DND-41 (cell line): ENCODE measurements around the gene ENO4.

Experiments
- EZH2 ChIP-seq: IDR thresholded peaks from 3 replicates; pipeline ENCODE4 v1.6.1; 2012; ENCODE audit warnings: borderline replicate concordance, low read depth, mild to moderate bottlenecking, moderate library complexity, low read length, inconsistent platforms; ENCODE audit not compliant: severe bottlenecking
- TF ChIP-seq, protein P1 (sequence below): IDR thresholded peaks from 2 replicates; pipeline ENCODE4 v1.5.1; 2012; ENCODE audit warnings: borderline replicate concordance, low read length, moderate library complexity, mild to moderate bottlenecking; ENCODE audit not compliant: poor library complexity, severe bottlenecking; ENCODE audit errors: extremely low read depth

DNA sequence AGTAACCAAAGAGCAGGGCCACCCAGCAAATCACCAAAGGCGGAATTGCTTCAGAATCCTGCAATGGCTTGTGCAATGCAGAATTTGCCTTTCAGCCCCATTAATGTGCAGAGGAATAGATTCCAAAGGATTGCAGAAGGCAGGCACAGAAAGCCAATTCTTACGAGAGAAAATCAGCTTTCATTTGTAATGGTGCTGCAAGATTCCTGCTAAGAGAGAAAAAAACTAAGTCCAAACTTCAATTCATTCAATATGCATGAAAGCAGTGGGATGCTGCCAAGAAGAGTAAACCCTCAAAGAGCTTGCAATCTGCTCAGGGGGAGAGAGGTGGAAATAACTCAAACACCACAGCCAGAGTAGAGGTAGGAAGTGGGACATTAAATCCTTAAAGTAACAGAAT is 70.4 kb downstream of the ENO4 start:
- TF ChIP-seq, protein P1, sequence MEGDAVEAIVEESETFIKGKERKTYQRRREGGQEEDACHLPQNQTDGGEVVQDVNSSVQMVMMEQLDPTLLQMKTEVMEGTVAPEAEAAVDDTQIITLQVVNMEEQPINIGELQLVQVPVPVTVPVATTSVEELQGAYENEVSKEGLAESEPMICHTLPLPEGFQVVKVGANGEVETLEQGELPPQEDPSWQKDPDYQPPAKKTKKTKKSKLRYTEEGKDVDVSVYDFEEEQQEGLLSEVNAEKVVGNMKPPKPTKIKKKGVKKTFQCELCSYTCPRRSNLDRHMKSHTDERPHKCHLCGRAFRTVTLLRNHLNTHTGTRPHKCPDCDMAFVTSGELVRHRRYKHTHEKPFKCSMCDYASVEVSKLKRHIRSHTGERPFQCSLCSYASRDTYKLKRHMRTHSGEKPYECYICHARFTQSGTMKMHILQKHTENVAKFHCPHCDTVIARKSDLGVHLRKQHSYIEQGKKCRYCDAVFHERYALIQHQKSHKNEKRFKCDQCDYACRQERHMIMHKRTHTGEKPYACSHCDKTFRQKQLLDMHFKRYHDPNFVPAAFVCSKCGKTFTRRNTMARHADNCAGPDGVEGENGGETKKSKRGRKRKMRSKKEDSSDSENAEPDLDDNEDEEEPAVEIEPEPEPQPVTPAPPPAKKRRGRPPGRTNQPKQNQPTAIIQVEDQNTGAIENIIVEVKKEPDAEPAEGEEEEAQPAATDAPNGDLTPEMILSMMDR: no peak
- TF ChIP-seq EZH2: no peak
